Activated CD4-positive, alpha-beta T cell treated with anti-CD3 and anti-CD28 coated beads for 4 hours (primary cell): ENCODE measurements around the gene PBOV1.

ENCODE experiments used
- DNase-seq, 2 donors: peaks; one replicate each; pipeline ENCODE4 v3.0.0-alpha.2; 2020

The PBOV1 gene

GRCh38 chr6:138204303-138204702 lies 14.0 kb downstream of the PBOV1 start:
- no peak for DNase-seq

GRCh38 chr6:138203315-138203714 lies 15.0 kb downstream of the PBOV1 start:
- no peak for DNase-seq

GRCh38 chr6:138201836-138202235 lies 16.5 kb downstream of the PBOV1 start:
- DNase-seq, result no peak

- DNase-seq, result no peak
Measured at GRCh38 chr6:138198430-138199091, 19.7 kb downstream of the PBOV1 start.

- no peak for DNase-seq
Measured at GRCh38 chr6:138197570-138197969, 20.7 kb downstream of the PBOV1 start.

- DNase-seq, result no peak
Measured at GRCh38 chr6:138196122-138196738, 22.1 kb downstream of the PBOV1 start.

GRCh38 chr6:138194287-138194686 lies 24.0 kb downstream of the PBOV1 start:
- no peak for DNase-seq

- no peak for DNase-seq
Measured at GRCh38 chr6:138188278-138188941, 29.9 kb downstream of the PBOV1 start.

GRCh38 chr6:138187156-138187555 lies 31.1 kb downstream of the PBOV1 start:
- no peak for DNase-seq

GRCh38 chr6:138184230-138184629 lies 34.1 kb downstream of the PBOV1 start:
- no peak for DNase-seq

GRCh38 chr6:138183790-138184134 lies 34.5 kb downstream of the PBOV1 start:
- DNase-seq, result no peak

- DNase-seq, result no peak
Measured at GRCh38 chr6:138182939-138183789, 35.1 kb downstream of the PBOV1 start.

- DNase-seq, result no peak
Measured at GRCh38 chr6:138176652-138177232, 41.5 kb downstream of the PBOV1 start.

- no peak for DNase-seq
Measured at GRCh38 chr6:138175596-138175995, 42.7 kb downstream of the PBOV1 start.
